ENCODE measurements around the gene MTRF1L.

The MTRF1L gene

GRCh38 chr6:153002613-153003365 lies at the start of gene MTRF1L:
MTRF1L (minus strand) TSS chr6:153002709; CDS start chr6:153002685, 24 bp downstream.
- peak; percentile 78 to 84 for DNase-seq

DNA sequence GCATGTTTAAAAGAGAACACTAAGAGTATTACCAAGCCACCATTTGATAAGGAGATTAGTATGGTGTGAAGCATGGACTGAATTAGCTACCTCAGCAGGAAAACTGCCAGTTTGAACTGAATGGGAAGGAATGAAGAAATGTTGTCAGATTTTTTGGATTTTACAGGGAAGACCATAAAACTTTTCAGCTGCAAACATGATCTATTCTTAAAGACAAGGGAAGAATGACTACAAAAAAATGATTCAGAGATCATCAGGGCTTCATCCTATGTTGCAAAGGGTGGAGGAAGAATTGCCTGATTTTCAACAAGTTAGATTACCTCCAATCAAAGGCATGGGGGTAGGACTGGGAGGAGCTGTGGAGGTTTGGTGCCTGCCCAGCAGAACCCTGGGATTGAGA lies 49.3 kb upstream of the MTRF1L start:
- no peak for DNase-seq

DNA sequence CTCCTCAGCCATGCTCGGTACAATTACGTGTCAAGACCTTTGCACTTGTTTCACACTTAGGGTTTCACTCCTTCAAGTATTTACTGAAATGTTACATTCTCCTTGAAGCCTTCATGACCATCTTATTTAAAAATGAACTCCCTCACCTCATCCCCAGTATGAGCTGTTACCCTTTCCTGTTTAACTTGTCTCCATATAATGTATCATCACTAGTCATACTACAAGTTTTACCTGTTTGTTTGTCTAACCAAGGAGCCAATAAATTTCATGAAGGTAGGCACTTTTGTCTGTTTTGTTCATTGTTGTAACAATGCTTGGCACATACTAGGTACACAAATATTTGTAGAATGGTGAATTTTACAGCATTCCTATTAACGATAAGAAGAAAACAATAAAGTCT lies 46.1 kb upstream of the MTRF1L start:
- no peak for DNase-seq

DNA sequence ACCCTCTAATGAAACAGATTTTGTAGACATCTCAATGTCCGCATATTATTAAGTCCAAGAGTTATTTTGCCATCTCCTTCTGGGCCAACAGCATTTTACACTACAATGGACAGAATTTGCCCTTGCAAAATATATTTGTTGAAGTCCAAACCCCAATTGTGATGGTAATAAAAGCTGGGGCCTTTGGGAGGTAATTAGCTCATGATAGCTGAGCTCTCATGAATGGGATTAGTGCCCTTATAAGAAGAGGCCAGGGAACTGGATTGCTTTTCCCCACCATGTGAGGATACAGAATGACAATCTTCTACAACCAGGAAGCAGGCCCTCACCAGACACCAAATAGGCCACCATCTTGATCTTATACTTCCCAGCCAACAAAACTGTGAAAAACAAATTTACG lies 44.9 kb upstream of the MTRF1L start:
- DNase-seq, result no peak

- no peak for DNase-seq
Observed at GRCh38 chr6:153045271-153045670, 42.8 kb upstream of the MTRF1L start.

GRCh38 chr6:153044295-153044694 lies 41.8 kb upstream of the MTRF1L start:
- no peak for DNase-seq

- DNase-seq, result no peak
Observed at GRCh38 chr6:153043719-153044118, 41.2 kb upstream of the MTRF1L start.

- no peak for DNase-seq
Observed at GRCh38 chr6:153038378-153039057, 36.0 kb upstream of the MTRF1L start.

DNA sequence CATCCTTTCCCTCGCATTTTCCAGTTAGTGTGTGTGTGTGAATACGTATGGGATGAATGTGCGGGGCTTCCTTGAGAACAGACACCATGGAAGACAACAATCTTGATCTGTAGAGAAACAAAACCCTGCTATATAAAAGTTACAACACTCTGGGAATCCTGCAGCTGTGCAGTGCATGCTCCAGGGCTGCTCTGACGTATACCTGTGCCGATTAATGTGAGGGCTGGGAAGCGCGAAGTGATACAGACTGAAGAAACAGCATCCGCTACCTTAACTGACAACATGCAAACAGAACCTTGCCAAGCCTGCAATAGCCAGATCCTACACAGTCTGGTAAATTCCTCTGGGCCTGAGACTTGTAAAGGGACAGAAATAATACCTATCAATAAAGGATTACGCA lies 31.6 kb upstream of the MTRF1L start:
- DNase-seq, result no peak

- DNase-seq, result peak in 1 of 2 experiments; percentile 1
Observed at GRCh38 chr6:153032255-153032882, 29.9 kb upstream of the MTRF1L start.

DNA sequence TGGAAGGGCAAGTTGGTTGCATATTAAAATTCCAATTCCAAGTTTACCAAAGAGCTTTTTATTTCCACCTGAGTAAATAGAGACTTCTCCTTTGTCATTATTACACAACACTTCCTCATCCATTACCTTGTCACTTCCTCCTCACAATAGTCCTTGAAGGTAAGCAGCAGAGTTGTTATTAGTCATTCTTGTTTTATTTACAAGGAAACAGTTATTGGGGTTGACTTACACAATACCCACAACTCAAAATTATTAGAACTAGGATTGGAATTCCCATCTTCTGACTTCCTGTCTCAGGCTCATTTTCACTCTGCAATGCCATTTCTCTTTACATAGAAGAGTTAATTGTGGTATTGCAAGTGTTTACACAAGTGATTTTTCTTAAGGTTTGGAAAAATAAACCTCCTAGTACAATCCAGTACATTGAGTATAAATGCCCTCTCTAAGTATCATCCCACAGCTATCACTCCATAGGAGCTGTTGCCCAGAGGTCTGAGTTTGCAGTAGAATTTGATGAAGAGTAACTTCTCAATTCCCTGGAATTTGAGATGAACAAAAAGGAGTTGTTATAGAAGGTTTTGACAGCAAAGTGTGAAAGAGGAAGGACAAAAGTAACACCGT lies 28.9 kb upstream of the MTRF1L start:
- DNase-seq, result no peak

GRCh38 chr6:153028963-153029362 lies 26.5 kb upstream of the MTRF1L start:
- no peak for DNase-seq

- no peak for DNase-seq
Observed at GRCh38 chr6:153028286-153028685, 25.8 kb upstream of the MTRF1L start.

- no peak for DNase-seq
Observed at GRCh38 chr6:153027480-153027879, 25.0 kb upstream of the MTRF1L start.

- DNase-seq, result no peak
Observed at GRCh38 chr6:153024709-153025017, 22.2 kb upstream of the MTRF1L start.

- DNase-seq, result peak in 1 of 2 experiments; percentile 21
Observed at GRCh38 chr6:153023977-153024708, 21.6 kb upstream of the MTRF1L start.

DNA sequence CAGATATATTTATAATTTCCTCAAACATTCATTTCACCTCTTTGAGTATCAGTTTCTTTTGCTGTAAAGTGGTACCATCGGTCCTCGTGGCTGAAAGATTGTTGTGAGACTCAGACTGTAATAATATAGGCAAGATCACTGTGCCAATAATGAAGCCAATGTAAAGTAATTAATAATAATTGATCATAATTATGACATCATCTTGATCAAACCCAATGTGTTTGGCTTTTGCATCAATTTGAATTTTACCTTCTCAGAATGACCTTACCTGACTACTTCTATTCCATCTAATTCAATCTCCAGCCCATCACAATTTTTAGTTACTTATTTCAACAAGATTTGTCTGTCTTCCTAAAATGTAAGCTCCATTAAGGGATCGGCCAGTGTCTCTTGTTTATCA lies 15.8 kb upstream of the MTRF1L start:
- no peak for DNase-seq

DNA sequence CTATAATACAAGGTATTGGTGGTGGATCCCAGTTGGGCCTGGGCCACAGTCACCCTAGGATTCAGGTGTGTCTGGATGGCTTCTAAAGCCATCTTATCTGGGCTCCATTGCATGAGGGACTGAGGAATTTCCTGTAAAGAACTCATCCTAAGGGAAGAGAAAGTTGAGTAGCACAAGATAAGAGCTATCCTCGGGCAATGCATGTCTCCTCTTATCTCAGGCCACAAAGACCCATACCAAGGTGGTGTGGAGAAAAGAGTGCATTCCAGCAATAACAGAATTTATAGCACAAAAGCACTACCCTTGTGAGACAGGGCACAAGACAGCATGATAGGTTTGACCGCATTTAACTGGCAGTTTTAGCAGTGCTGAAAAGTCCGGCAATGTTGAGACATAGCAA lies 14.3 kb upstream of the MTRF1L start:
- no peak for DNase-seq

- no peak for DNase-seq
Observed at GRCh38 chr6:153015094-153015640, 12.7 kb upstream of the MTRF1L start.

DNA sequence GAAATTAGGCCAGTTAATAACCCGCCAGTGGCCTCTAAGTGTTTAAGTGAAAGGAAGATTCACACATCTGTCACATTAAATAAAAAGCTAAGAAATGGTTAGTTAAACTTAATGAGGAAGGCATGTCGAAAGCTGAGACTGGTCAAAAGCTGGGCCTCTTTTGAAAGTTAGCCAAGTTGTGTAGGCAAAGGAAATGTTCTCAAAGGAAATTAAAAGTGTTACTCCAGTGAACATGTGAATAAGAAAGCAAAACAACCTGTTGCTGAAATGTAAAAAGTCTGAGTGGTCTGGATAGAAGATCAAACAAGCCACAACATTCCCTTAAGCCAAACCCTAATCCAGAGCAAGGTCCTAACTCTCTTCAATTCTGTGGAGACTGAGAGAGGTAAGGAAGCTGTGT lies 10.9 kb upstream of the MTRF1L start:
- DNase-seq, result no peak

DNA sequence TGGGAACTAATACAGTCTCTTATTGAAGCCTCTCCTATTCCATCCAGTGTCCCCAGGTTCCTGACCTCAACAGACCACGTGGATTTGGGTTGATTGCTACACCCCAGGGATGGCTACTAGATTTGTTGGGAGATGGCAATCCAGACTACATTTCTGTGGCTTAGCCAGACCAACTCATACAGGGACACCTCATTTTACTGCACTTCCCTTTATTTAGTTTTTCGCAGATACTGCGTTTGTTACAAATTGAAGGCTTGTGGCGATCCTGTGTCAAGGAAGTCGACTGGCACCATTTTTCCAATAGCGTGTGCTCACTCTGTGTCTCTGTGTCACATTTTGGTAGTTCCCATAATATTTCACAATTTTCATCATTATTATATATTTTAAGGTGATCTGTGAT lies 10.3 kb upstream of the MTRF1L start:
- no peak for DNase-seq

GRCh38 chr6:153003366-153003690 lies 819 bp upstream of the MTRF1L start:
- DNase-seq, result no peak

All from NCI-H1930 (cell line).